GM12864 (cell line): ENCODE results near the gene RAB27B.
"Not testable (repeated sequence)": the region's sequence is repeated elsewhere in the genome, so short reads cannot be mapped to it uniquely, and the experiment has no call there.

Source experiments
- DNase-seq: peaks from one replicate; pipeline ENCODE4 v3.0.0-alpha.2; 2011; ENCODE audit warnings: low read depth
- H3K4me3 ChIP-seq: 2 replicates; pipeline ENCODE4 v1.5.1; 2011; ENCODE audit warnings: mild to moderate bottlenecking, low read depth, low read length, control low read depth
- TF ChIP-seq, protein P1 (sequence below): IDR thresholded peaks from 2 replicates; pipeline ENCODE4 v1.5.1; 2011; ENCODE audit warnings: low read depth, mild to moderate bottlenecking, moderate library complexity, low read length, control low read depth, inconsistent platforms; ENCODE audit errors: missing control alignments

The RAB27B gene

DNA sequence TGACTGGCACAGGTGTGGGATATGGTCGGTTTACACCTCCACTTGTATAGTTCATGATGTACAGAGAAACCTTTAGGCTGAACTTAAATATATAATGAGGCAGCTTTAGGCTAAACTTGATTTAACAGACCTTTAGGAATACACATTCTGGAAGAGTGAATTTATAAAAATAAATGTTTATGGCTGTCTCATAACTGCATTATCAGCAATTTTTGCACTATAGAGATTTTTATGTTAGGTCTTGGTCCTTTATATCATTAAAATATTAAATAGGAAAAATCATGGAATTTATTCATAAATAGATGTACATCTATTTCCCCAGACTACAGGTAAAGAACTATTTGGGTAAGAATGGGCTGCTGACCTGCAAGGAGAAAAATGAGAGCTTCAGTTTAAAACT lies 19.8 kb downstream of the RAB27B start:
- TF ChIP-seq, protein P1, sequence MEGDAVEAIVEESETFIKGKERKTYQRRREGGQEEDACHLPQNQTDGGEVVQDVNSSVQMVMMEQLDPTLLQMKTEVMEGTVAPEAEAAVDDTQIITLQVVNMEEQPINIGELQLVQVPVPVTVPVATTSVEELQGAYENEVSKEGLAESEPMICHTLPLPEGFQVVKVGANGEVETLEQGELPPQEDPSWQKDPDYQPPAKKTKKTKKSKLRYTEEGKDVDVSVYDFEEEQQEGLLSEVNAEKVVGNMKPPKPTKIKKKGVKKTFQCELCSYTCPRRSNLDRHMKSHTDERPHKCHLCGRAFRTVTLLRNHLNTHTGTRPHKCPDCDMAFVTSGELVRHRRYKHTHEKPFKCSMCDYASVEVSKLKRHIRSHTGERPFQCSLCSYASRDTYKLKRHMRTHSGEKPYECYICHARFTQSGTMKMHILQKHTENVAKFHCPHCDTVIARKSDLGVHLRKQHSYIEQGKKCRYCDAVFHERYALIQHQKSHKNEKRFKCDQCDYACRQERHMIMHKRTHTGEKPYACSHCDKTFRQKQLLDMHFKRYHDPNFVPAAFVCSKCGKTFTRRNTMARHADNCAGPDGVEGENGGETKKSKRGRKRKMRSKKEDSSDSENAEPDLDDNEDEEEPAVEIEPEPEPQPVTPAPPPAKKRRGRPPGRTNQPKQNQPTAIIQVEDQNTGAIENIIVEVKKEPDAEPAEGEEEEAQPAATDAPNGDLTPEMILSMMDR: no peak
- no peak for DNase-seq

DNA sequence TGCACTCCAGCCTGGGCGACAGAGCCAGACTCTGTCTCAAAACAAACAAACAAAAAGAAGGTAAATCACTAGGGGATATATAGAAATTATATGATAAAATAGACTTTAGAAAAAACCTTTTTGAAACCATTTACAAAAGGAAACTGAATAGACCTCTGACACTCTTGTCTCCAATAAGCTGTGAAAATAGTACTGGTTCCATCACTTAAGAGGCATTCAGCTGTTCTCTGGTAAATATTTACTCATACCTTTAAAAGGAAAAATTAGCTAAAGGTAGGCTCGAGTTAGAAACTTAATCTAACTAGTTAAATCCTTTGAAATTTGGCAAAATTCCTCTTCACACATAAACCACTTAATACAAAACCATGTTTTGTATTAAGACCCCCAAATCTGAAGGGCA lies 21.4 kb downstream of the RAB27B start:
- no peak for DNase-seq
- TF ChIP-seq, protein P1: no peak

More for the DNA sequence above, 19.8 kb downstream of the RAB27B start:
- no peak overlapping the region for H3K4me3 ChIP-seq

DNA sequence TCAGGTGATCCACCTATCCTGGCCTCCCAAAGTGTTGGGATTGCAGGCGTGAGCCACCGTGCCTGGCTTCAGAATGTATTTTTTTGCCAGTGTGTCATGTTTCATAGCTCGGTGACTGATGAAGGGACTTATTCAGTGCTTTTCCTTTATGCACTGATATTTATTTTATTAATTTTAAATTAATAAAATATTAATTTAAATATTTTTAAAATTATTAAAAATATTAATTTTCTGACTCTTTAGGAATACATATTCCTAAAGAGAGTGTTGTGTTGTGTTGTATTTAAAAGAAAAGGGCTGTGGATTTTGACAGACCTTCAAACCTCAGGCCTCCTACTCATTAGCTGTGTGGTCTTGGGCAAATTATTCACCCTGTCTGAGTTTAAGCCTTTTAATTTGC lies 22.3 kb downstream of the RAB27B start:
- no peak overlapping the region for H3K4me3 ChIP-seq
- TF ChIP-seq, protein P1: no peak
- no peak for DNase-seq

More for the DNA sequence above, 21.4 kb downstream of the RAB27B start:
- H3K4me3 ChIP-seq: no peak overlapping the region

DNA sequence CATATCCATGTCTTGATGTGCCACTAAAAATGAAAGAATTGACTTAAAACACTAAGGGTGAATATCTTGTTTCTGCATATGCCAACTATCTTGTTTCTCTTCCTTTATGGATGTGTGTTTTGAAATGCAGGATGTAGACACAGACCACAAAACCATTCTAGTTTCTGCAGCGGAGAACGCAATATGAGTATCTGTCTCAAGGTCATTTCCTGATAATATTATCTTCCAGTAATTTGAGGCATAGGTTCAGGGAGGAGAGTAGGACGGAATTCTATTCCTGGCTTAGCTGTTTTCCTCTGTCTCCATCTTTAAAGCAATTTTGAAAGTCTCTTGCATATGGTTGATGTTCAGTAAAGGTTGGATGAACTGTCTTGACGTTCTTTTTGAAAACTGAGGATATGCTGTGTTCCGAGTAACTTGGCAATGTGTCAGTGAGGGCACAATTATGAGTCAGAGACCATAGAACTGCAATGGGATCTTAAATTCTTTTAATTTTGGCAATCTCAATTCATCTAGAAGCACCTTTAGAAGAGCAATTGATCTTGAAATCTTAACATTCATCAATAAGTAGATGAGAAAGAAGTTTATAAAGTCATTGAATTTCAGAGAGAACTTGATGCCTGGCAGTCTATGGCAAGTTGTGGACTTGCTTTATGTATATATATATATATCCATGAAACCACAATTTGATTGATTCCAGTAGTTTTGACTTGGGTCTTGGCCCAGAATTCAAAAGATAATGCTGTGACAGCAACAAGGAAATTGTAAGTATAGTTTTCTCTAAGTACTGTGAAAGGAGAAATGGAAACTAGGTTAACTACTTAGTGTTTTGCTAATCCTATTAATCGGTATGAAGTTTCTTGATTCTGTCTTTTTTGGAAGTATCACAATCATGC lies 24.8 kb downstream of the RAB27B start:
- no peak for DNase-seq
- H3K4me3 ChIP-seq: no peak overlapping the region
- TF ChIP-seq, protein P1: no peak

DNA sequence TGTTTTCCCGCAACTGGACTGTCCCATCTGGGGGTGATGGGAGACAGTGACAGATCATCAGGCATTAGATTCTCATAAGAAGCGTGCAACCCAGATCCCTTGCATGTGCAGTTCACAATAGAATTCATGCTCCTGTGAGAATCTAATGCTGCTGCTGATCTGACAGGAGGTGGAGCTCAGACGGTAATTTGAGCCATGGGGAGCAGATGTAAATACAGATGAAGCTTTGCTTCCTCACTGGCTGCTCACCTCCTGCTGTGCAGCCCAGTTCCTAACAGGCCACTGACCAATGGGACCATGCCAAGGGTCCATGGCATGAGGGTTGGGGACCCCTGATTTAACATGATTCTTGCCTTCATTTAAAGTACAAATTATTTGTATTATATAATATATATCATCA lies 26.8 kb downstream of the RAB27B start:
- DNase-seq, H3K4me3 ChIP-seq: not testable (repeated sequence)

DNA sequence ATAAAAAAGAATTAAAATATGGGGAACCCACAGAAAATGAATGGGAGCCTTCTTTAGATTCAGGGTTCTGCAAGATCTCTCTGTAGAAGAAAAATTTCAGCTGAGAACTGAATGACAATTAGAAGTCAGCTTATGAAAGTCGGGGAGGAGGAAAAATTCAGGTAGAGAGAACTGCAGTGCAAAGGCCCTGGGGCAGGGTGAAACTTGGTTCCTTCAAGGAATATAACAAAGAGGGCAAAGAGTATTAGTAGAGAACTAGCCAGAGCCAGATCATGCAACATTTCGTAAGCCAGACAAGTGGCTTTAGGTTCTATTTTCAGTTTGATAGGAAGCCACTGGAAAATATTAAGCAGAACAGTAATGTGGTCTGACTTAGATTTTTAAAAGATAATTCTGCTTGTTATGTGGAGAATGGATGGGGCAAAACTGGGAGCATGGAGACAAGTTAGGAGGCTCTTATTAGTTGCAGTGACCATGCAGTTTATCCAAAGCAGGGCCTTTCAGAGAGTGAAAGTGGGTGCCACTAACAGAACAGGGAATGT lies 27.9 kb downstream of the RAB27B start:
- H3K4me3 ChIP-seq: no peak overlapping the region
- no peak for DNase-seq
- TF ChIP-seq, protein P1: no peak

DNA sequence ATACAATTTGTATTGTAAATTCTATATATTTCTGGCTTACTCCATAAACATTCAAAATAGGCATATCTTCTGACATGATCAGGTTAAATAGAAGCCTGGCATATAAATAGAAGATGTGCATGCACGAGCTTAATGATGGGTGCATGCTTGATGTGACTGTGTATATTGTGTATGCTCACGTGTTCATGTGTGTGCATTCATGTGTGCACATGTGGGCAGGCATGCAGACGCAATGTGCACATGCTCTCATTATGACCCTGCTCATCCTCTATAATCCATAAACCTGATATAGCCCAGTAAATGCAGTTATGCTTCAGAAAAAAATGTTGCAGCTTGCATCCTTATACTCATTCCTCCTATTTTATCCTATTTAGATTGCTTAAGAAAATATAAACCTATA lies 29.2 kb downstream of the RAB27B start:
- no peak for DNase-seq
- TF ChIP-seq, protein P1: no peak
- H3K4me3 ChIP-seq: no peak overlapping the region
